GM19023 (cell line): Measurements from ENCODE around the gene FAM3D.
"Not testable (repeated sequence)": the region's sequence is repeated elsewhere in the genome, so short reads cannot be mapped to it uniquely, and the experiment has no call there.

ENCODE experiments used
- ATAC-seq: cut with Tn5 transposase; IDR thresholded peaks from one replicate; pipeline ENCODE4 v1.9.1; 2021; ENCODE audit warnings: mild to moderate bottlenecking, moderate library complexity; ENCODE audit not compliant: unreplicated experiment

FAM3D gene

GRCh38 chr3:58685641-58686040, 19.1 kb upstream of the FAM3D start:
- ATAC-seq, result no peak

- ATAC-seq, result peak; percentile 74
Measured at GRCh38 chr3:58683466-58683865, 16.9 kb upstream of the FAM3D start.

- ATAC-seq, result no peak
Measured at GRCh38 chr3:58683001-58683458, 16.5 kb upstream of the FAM3D start.

- no peak for ATAC-seq
Measured at GRCh38 chr3:58681863-58682262, 15.3 kb upstream of the FAM3D start.

GRCh38 chr3:58680879-58681525, 14.4 kb upstream of the FAM3D start:
- ATAC-seq, result no peak

- ATAC-seq, result no peak
Measured at GRCh38 chr3:58679974-58680666, 13.5 kb upstream of the FAM3D start.

- no peak for ATAC-seq
Measured at GRCh38 chr3:58679446-58679845, 12.9 kb upstream of the FAM3D start.

GRCh38 chr3:58678177-58678970, 11.8 kb upstream of the FAM3D start:
- ATAC-seq, result not testable (repeated sequence)

- no peak for ATAC-seq
Measured at GRCh38 chr3:58672880-58673279, 6.3 kb upstream of the FAM3D start.

GRCh38 chr3:58672451-58672850, 5.9 kb upstream of the FAM3D start:
- no peak for ATAC-seq

GRCh38 chr3:58670506-58671135, 4.0 kb upstream of the FAM3D start:
- no peak for ATAC-seq

- ATAC-seq, result no peak
Measured at GRCh38 chr3:58668247-58668646, 1.7 kb upstream of the FAM3D start.

- ATAC-seq, result no peak
Measured at GRCh38 chr3:58667704-58668103, 1.1 kb upstream of the FAM3D start.

GRCh38 chr3:58667229-58667628, 655 bp upstream of the FAM3D start:
- ATAC-seq, result no peak

GRCh38 chr3:58665405-58665804, 1.2 kb downstream of the FAM3D start:
- ATAC-seq, result no peak

GRCh38 chr3:58664611-58665010, 2.0 kb downstream of the FAM3D start:
- ATAC-seq, result no peak

GRCh38 chr3:58661836-58662420, 4.6 kb downstream of the FAM3D start:
- no peak for ATAC-seq

- no peak for ATAC-seq
Measured at GRCh38 chr3:58660998-58661397, 5.6 kb downstream of the FAM3D start.

GRCh38 chr3:58659051-58659675, 7.4 kb downstream of the FAM3D start:
- ATAC-seq, result no peak

GRCh38 chr3:58658508-58658907, 8.1 kb downstream of the FAM3D start:
- no peak for ATAC-seq
